Measurements from ENCODE around the gene ZNF787. TPM values are rescaled to one million over a fixed set of nuclear protein-coding genes. Genes with fewer than 3 reads are reported as not detected.

ZNF787 gene
- total RNA-seq, 1 donor, result 15.9 TPM

DNA sequence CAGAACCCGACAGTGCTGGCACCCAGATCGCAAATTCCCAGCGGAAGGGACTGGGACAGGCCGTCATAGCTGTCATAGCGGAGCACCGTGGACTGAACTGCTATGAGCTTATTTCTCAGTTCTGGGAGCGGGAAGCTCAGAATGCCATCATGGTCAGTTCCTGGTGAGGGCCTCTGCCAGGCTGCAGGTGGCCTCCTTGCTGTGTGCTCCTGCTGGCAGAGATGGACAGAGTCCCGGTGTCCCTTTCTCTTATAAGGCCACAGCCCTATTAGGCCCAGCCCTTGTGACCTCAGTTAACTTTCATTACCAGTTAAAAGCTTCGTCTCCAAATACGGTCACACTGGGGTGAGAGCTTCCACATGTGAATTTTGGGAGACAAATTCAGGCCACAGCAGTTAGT lies 24.6 kb upstream of the ZNF787 start:
- no peak overlapping the region for H3K4me3 ChIP-seq (ENCODE audit: low read depth, low read length)
- no peak for DNase-seq (ENCODE audit: low read depth)
- TF ChIP-seq, protein P1, sequence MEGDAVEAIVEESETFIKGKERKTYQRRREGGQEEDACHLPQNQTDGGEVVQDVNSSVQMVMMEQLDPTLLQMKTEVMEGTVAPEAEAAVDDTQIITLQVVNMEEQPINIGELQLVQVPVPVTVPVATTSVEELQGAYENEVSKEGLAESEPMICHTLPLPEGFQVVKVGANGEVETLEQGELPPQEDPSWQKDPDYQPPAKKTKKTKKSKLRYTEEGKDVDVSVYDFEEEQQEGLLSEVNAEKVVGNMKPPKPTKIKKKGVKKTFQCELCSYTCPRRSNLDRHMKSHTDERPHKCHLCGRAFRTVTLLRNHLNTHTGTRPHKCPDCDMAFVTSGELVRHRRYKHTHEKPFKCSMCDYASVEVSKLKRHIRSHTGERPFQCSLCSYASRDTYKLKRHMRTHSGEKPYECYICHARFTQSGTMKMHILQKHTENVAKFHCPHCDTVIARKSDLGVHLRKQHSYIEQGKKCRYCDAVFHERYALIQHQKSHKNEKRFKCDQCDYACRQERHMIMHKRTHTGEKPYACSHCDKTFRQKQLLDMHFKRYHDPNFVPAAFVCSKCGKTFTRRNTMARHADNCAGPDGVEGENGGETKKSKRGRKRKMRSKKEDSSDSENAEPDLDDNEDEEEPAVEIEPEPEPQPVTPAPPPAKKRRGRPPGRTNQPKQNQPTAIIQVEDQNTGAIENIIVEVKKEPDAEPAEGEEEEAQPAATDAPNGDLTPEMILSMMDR (IDR thresholded peaks at IDR 0.05; ENCODE audit: insufficient read depth, low read length), result no peak

DNA sequence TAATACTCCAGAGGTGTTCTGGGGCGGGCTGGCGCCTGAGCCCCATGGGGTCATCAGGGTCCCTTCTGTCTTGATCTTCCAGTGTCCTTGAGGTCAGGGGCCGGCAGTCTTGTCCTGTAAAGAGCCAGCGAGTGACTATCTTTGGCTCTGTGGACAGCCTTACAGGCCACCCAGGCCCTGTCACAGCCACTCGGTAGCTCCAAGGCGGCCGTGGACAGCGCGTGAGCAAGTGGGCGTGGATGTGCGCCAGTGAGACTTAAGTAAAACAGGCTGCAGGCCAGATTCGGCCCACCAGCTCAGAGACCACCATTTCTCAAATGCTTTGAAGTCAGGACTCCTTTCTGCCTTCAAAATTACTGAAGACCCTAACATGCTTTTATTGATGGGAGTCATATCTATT lies 23.7 kb upstream of the ZNF787 start:
- TF ChIP-seq, protein P1 (IDR thresholded peaks at IDR 0.05; ENCODE audit: insufficient read depth, low read length), result no peak
- no peak for DNase-seq (ENCODE audit: low read depth)
- H3K4me3 ChIP-seq (ENCODE audit: low read depth, low read length), result no peak overlapping the region

DNA sequence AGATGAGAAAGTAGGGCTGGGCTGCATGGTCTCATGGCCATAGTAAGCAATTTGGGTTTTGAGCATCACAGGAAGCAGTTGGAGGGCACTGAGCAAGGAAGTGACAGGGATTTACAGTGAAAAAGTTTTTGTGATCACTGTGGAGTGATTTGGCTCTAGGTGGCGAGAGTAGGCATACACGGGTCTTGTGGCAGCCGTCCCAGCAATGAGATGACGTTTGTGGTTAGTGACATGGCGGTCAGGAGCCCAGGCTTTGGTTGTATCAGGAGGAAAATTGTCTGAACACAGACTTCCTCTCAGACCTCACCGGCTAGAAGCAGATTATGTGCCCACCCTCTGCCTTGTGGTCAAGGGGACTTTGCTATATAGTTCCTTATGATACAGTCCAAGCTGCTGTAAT lies 23.3 kb upstream of the ZNF787 start:
- DNase-seq (ENCODE audit: low read depth), result no peak
- TF ChIP-seq, protein P1 (IDR thresholded peaks at IDR 0.05; ENCODE audit: insufficient read depth, low read length), result no peak
- no peak overlapping the region for H3K4me3 ChIP-seq (ENCODE audit: low read depth, low read length)

DNA sequence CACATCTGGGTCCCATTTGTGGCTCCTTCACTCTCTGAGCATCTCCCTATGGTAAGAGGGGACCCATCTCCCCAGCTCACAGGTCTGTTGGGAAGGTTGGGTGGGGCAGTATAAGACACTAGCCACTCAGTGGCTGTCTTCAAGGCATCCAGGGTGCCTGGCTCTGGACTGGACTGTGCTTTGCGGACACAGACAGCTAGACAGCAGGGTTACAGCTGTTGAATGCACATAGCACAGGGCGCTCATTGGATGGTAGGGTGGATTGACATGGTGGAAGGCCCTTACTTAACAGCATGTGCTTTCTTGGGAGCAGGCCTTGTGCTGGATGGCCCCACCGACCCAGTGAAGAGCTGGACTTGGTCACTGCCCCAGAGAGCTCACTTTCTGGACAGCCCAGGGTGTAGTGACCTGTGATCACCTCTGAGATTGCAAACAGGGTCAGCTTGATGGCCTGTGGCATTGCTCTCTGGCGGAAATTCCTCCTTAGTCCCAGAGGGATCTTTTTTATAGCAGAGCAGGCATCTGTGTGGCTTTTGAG lies 21.9 kb upstream of the ZNF787 start:
- TF ChIP-seq, protein P1 (IDR thresholded peaks at IDR 0.05; ENCODE audit: insufficient read depth, low read length), result no peak
- no peak overlapping the region for H3K4me3 ChIP-seq (ENCODE audit: low read depth, low read length)
- no peak for DNase-seq (ENCODE audit: low read depth)

DNA sequence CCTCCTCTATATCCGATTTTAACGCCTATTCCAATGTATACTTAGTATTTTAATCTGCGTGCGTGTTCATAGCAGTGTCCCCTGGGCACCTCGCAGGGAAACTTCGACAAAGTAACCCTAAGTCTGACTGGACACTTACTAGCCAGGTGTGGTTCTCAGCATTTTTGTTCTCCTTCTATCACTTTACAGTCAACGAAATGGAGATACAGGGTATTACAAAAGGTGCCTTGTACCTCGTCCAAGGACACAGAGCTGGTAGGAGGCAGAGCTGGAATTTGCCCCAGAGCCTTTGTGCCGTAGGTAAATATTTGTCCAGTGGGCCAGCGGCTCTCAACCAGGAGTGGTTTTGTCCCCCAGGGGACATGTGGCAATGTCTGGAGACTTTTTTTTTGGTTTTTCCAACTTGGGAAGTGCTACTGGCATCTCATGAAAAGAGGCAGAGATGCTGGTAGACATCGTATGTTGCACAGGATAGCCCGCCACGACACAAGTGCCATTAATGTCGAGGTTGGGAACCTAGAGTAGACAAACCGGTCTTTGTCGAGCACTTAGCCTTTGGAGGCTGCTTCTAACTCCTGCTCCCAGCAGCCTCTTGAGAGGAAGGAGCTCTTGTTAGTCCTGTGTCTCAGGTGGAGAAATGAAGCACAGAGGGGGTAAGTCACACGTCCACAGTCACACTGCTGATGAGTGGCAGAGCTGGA lies 21.1 kb upstream of the ZNF787 start:
- peak overlapping the region; percentile 78 for H3K4me3 ChIP-seq (ENCODE audit: low read depth, low read length)
- TF ChIP-seq, protein P1 (IDR thresholded peaks at IDR 0.05; ENCODE audit: insufficient read depth, low read length), result no peak
- no peak for DNase-seq (ENCODE audit: low read depth)

DNA sequence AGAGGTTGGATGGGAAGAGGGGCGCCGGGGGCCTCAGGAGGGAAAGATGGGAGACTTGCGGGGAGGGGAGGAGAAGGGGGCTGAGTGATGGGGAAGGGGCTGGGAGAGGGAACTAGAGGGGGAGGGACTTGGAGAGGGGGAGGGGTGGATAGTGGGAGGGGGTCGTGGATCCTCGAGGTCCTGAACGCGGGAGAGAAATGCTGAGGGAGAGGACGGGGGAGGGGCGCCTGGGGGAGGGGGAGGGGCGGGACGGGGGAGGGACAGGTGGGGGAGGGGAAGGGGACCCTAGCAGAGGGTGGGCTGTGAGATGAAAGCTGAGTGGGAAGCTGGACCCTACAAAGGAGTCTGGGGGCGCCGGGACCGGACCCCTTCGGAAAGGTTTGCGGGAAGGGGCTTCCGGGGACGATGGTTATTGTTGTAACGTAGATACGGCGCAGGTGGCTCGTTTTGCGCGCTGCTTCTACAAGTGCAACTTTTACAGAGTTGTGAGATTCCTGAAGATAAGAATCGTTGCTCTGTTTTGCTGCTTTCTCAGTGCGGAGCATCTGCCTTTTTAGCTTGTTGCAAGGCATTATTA lies 20.4 kb upstream of the ZNF787 start:
- TF ChIP-seq, protein P1 (IDR thresholded peaks at IDR 0.05; ENCODE audit: insufficient read depth, low read length), result no peak
- peak overlapping the region; percentile 78 for H3K4me3 ChIP-seq (ENCODE audit: low read depth, low read length)
- no peak for DNase-seq (ENCODE audit: low read depth)
